HAP-1 (cell line): ENCODE data around the gene NOSIP.

Experiments used
- DNase-seq, 2 experiments: peaks; one replicate each; pipeline ENCODE4 v3.0.0-alpha.2; 2016 to 2020; ENCODE audit warnings: low spot score in 2 of 2
- H3K27me3 ChIP-seq: fragments of 250-450 bp; sonication (Bioruptor Pico); 2 replicates; pipeline ENCODE4 v1.5.1; 2020; ENCODE audit warnings: low read depth, mild to moderate bottlenecking, moderate library complexity
- H3K36me3 ChIP-seq: fragments of 250-450 bp; sonication (Bioruptor Pico); replicated peaks from 2 replicates; pipeline ENCODE4 v1.5.1; 2020; ENCODE audit warnings: mild to moderate bottlenecking
- H3K4me1 ChIP-seq: fragments of 250-450 bp; sonication (Bioruptor Pico); 2 replicates; pipeline ENCODE4 v1.5.1; 2020; ENCODE audit warnings: mild to moderate bottlenecking
- H3K4me3 ChIP-seq: fragments of 250-450 bp; sonication (Bioruptor Pico); 2 replicates; pipeline ENCODE4 v1.5.1; 2020; ENCODE audit warnings: mild to moderate bottlenecking, moderate library complexity
- H3K9me3 ChIP-seq: fragments of 250-450 bp; sonication (Bioruptor Pico); 2 replicates; pipeline ENCODE4 v1.5.1; 2020; ENCODE audit warnings: mild to moderate bottlenecking, moderate library complexity
- in situ Hi-C: fragments of 300-500 bp; cut with MboI; formaldehyde crosslinking; loops from 3 replicates; pipeline ENCODE4 v1.14.3; 2020; ENCODE audit warnings: low sequenced_read_pairs, inconsistent platforms, mixed read lengths

Gene NOSIP

DNA sequence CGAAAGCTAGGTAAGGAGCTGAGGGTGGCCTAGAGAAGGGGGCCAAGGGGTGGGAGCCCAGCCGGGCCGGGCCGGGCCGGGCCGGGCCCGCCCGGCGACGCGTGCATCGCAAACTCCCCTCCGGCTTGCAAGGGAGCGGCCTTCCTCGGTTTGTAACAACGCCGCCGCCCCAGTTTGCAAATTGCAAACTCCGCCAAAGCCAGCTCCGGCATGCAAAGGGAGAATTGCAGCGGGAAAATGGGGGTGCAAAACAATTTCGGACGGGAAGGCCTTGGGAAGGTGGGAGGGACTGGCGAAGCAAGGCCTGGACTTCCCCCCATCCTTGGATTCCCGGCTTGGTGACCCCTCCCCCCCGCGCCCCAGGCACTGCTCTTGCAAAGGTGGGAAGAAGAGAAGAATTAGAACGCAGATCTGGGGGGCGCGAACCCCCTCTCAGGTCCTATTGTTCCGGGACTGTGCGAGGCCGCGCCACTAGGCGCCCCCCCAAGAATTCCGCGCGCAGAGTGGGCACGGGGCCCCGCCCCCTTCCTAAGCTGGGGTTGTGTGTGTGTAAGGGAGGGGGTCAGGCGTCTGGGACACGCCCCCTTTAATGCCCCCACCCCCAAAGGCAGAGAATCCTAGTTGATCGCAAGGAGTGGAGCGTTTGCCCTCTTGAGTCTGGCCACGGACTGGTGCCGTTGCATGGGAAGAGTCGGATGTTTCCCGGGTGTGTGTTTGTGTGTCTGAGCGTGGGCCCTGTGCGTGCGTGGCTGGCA, 11.6 kb upstream of the NOSIP start:
- H3K9me3 ChIP-seq, result no peaks in the 10 kb centered on the region
- H3K4me1 ChIP-seq, result no peaks in the 10 kb centered on the region
- in situ Hi-C loops, result loop anchor here (10.0 kb wide), 1 partner anchor 83 kb away; the partner anchor contains the start of gene PRMT1
- no peaks in the 10 kb centered on the region for H3K27me3 ChIP-seq
- H3K36me3 ChIP-seq, result peaks cover 24% of the 10 kb centered on the region
- DNase-seq, result peak; percentile 41 to 78
- H3K4me3 ChIP-seq, result peak overlapping the region; percentile 74

DNA sequence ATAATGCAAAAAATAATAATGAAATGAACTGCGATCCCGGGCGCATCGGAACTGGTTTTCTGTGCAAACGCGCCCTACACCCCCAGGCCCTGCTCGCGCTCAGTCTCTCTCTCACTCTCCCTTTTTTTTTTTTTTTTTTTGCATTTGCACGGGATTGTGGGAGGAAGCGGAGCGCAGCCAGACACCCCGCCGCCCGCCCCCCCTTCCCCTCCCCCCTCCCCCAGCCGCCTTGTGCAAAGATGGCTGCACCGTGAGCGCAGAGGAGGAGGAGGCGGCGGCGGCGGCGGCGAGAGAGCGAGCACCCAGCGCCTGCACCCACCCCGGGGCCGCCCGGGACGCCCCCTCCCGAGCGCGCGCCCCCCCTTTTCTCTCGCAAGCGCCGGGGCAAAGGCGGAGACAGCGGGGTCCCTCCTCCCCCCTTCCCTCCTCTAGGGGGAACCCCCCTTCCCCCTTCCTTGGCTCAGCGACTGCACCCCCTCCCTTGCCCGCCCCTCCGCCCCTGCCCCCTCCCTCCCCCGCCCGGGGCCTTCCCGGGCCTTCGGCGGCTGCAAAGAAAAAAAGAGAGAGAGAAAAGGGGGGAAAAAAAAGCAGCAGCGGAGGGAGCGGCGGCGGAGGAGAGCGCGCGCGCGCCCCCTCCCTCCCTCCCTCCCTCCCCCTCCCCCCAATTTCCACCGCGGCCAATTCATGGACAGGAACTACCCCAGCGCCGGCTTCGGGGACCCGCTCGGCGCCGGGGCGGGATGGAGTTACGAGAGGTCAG, 10.8 kb upstream of the NOSIP start, which contains the start of gene PRR12:
Gene PRR12, plus strand, starts transcription at position 212 of the 760 bp plus-strand sequence. Its CDS starts 473 bp downstream, at position 685.
- no peaks in the 10 kb centered on the region for H3K9me3 ChIP-seq
- peak within 1 kb of the TSS; percentile 74 for H3K4me3 ChIP-seq
- H3K27me3 ChIP-seq, result no peaks in the 10 kb centered on the region
- DNase-seq, result peak; percentile 53 to 82
- in situ Hi-C loops, result loop anchor here (10.0 kb wide), 1 partner anchor 84 kb away; the partner anchor contains the start of gene PRMT1
- H3K36me3 ChIP-seq, result peaks cover 19% of the 10 kb centered on the region
- H3K4me1 ChIP-seq, result no peaks in the 10 kb centered on the region

DNA sequence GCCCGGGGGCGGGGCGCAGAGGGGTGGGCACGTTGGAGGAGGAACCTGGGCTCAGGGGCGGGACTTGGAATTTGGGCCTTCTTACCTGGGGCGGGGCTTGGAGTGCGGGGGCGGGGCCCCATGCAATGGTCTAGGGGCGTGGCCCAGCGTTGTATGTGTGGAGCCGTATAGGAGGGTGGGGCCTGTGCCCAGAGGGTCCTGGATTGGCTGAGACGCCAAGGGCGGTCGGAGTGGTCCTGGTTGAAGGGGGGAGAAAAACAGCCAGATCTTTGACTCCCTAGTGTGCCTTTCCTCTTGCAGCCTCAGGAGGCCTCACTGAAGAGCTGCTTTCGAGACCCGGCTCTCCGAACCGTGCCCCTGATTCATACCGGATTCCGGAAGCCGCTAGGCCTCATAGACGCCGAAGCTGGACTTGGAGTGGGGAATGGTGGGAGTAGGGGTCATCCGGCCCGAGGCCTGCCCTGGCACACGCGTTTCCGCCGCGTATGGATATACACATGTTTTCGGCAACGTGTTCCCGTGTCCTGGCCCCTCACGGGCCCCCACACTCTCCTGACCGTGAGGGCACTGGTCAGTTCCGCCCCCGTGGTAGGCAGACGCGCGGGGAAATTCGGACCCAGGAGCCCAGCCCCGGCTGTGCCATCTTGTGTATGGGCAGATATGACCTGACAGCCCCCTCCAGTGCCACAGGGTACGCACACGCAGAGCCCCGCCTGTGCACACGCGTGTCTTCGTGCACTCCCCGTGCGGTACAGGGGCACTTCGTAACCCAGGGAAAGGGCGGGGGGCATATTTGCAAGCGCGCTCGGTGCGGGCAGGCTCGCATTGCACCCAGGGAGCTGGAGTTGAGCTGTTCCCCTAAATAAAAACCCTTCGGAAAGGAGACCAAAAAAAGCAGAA, 10.0 kb upstream of the NOSIP start:
- peak overlapping the region; percentile 74 for H3K4me3 ChIP-seq
- no peaks in the 10 kb centered on the region for H3K27me3 ChIP-seq
- H3K4me1 ChIP-seq, result no peaks in the 10 kb centered on the region
- DNase-seq, result peak; percentile 97 to 99
- peaks cover 14% of the 10 kb centered on the region for H3K36me3 ChIP-seq
- H3K9me3 ChIP-seq, result no peaks in the 10 kb centered on the region
- in situ Hi-C loops, result loop anchor here (10.0 kb wide), 1 partner anchor 84 kb away; the partner anchor contains the start of gene PRMT1

DNA sequence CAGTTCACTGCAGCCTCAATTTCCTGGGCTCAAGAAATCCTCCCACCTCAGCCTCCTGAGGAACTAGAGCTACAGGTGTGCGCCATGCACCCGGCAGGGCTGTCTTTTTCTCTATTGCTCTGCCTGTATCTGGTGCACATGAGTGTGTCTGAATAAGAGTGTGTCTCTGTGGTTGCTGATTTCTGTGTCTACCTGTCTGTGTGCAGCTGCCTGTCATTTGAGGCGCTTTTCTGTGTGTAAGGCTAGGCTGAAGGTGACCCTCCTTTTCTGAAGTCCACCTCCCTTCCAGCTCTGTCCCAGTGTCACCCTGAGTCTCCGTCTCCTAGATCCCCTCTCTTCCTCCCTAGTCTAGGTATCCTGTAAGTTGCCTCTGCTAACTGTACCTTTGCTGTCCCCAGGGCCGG, 9.1 kb upstream of the NOSIP start:
- no peak overlapping the region for H3K4me3 ChIP-seq
- DNase-seq, result no peak
- peaks cover 10% of the 10 kb centered on the region for H3K36me3 ChIP-seq
- H3K27me3 ChIP-seq, result no peaks in the 10 kb centered on the region
- H3K9me3 ChIP-seq, result no peaks in the 10 kb centered on the region
- in situ Hi-C loops, result no loop called here
- H3K4me1 ChIP-seq, result no peaks in the 10 kb centered on the region

DNA sequence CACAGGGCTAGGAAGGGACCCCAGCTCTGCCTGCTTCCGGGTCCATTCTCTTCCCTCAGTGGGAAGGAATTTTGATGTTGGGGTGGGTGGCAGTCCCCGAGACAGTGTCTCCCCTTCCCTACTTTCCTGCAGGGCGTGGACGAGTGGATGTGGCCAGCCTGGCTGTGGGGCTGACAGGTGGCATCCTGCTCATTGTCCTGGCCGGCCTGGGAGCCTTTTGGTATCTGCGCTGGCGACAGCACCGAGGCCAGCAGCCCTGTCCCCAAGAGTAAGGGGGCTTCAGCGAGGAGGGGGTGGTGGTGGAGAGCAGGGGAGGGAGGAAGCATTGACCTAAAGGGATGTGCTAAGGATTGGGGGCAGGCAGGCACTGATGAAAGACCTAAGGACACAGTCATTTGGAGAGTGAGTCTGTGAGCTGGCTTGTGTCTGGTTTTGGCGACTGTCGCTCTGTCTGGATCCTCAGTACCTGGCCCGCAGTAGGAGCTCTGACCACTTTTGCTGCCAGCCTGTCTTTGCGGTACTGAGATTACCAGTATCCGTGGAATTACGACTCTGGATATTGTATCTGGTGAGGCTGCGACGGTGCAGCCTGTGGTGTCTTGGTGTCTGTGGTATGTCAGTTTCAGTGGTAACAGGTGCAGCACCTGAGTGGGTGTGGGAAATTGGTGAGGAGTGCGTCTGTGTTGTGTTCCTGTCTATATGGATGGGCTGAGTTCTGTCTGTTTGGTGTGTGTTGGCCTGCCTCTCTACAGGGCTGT, 8.2 kb upstream of the NOSIP start:
- in situ Hi-C loops, result no loop called here
- H3K36me3 ChIP-seq, result peaks cover under 1% of the 10 kb centered on the region
- DNase-seq, result no peak
- H3K4me1 ChIP-seq, result no peaks in the 10 kb centered on the region
- H3K9me3 ChIP-seq, result no peaks in the 10 kb centered on the region
- H3K27me3 ChIP-seq, result no peaks in the 10 kb centered on the region
- H3K4me3 ChIP-seq, result no peak overlapping the region

DNA sequence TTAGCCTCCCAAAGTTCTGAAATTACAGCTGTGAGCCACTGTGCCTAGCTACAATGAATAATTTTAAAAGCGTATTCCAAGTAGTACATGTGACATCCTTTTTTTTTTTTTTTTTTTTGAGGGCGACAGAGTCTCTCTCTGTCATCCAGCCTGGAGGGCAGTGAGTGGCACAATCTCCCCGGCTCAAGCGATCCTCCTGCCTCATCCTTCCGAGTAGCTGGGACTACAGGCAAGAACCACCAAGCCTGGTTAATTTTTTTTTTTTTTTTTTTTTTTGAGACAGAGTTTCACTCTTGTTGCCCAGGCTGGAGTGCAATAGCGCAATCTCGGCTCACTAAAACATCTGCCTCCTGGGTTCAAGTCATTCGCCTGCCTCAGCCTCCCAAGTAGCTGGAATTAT, 6.9 kb upstream of the NOSIP start:
- Histone ChIP-seq H3K4me3 (no peak overlapping the region), H3K27me3 (no peaks in the 10 kb centered on the region), H3K4me1 (no peaks in the 10 kb centered on the region), H3K9me3 (no peaks in the 10 kb centered on the region), H3K36me3 (no peaks in the 10 kb centered on the region; the same call in 1 of the 2 replicates)
- DNase-seq, result no peak
- in situ Hi-C loops, result no loop called here

DNA sequence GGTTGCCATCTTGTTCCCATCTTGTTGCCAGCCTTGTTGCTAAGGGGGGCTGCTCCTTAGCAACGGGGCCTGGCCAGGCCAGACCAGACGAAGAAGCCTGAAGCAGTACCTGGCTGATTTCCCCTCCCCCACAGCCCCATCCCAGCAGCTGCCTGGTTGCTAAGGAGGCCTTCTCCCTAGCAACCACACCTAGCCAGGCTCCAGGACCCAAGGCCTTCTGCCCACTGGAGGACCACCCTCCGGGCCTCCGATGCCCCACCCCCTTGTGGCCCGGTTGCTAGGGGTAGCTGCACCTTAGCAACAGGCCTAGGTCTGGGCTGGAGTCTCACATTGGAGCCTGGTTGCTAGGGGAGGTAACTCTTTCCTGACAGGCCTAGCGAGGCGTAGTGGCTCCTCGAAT, 4.7 kb upstream of the NOSIP start:
- in situ Hi-C loops, result no loop called here
- H3K9me3 ChIP-seq, result no peaks in the 10 kb centered on the region

DNA sequence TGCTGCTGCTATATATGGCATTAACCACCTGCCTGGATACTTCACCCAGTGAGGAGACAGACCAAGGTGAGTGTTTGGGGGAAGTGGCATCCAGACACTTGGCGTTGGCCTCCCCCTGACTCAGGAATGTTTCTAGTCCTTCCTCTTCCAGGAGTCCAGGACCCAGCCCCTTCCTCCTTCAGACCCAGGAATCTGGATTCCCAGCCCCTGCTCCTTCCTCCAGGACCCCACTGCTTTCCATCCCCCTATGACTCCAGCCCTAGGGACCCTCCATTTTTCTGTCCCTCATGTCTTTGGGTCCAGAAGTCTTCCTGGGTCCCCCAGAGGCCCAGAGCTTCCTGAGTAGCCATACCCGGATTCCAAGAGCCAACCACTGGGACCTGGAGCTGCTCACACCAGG, 2.9 kb upstream of the NOSIP start:
- no peak for DNase-seq

More for the DNA sequence above, 4.7 kb upstream of the NOSIP start:
- Histone ChIP-seq H3K36me3 (no peaks in the 10 kb centered on the region), H3K27me3 (no peaks in the 10 kb centered on the region), H3K4me1 (no peaks in the 10 kb centered on the region), H3K4me3 (no peak overlapping the region)
- peak in 1 of 2 experiments; percentile 26 for DNase-seq

DNA sequence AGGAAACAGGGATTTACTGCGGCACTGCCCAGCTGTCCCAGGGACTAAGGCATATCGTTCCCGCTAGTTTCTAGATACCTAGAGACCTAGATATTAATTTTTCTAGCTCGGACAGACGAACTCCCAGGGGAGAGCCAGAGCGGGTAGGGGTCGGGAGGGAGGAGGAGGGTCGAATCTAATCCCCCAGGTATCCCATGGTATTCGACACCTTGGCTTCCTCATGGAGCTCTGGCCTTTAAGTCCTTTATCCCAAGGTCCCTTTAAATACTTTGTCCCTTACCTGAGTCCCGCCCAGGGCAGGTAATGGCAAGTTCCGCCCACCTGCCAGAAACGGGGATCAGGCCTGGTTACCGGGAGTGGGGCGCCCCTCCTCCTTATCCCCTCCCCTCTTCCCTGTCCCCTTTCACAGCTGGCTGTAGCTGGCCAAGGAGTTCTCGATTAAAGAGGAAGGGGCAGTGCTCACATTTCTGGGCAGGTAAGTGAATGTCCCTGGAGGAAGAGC, 702 bp upstream of the NOSIP start, which contains the start of gene PRRG2:
Gene PRRG2, plus strand, starts transcription at position 310 of the 502 bp plus-strand sequence. CDS start 1,904 bp downstream, outside the sequence.
- Histone ChIP-seq H3K27me3 (no peaks in the 10 kb centered on the region), H3K36me3 (peaks cover 6% of the 10 kb centered on the region; the same call in 1 of the 2 replicates), H3K4me3 (peak within 1 kb of the TSS; percentile 59), H3K4me1 (peaks cover 5% of the 10 kb centered on the region; the same call in 1 of the 2 replicates), H3K9me3 (no peaks in the 10 kb centered on the region)
- no peak for DNase-seq
- in situ Hi-C loops, result no loop called here

More for the DNA sequence above, 2.9 kb upstream of the NOSIP start:
- Histone ChIP-seq H3K9me3 (no peaks in the 10 kb centered on the region), H3K36me3 (0 out of 2 replicates have a peak, but pooled peaks cover under 1% of the 10 kb centered on the region), H3K27me3 (no peaks in the 10 kb centered on the region), H3K4me3 (no peak overlapping the region), H3K4me1 (peaks cover 5% of the 10 kb centered on the region; the same call in 1 of the 2 replicates)
- in situ Hi-C loops, result no loop called here

DNA sequence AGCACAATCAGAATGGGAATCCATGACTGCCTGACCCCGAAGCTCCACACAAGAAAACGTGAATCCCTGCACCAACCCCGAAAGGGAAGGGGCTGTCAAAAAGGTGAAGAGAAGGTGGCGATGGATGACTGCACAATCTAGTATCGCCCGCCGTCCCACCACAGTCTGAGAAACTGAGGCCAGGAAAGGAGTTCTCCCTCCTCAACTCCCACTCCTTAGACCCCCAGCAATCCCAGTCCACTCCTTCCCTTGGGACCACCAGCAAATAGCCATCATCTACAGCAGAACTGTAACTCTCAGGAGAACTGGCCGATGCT, 451 bp downstream of the NOSIP start:
- Histone ChIP-seq H3K4me1 (peaks cover 5% of the 10 kb centered on the region; the same call in 1 of the 2 replicates), H3K4me3 (peak overlapping the region; percentile 59), H3K9me3 (no peaks in the 10 kb centered on the region), H3K27me3 (no peaks in the 10 kb centered on the region), H3K36me3 (peaks cover 6% of the 10 kb centered on the region; the same call in 1 of the 2 replicates)
- no peak for DNase-seq
- in situ Hi-C loops, result no loop called here

DNA sequence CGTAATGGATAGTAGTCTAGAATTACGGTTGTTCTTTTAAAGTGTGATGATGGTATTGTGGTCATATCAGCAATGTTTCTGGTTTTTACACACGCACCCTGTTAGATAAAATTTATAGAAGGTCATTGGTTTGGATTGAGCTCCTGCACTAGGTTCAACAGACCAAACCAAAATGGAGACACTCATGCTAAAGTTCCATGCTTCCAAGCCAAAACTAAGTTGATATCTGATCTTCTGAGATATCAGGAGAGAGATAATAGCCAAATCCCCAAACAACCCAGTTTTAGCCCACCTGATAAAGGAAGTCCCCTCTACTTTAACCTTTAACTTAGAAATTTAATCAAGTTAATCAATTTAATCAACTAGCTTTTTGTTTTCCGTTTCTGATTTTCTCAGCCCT, 1.2 kb downstream of the NOSIP start:
- no peak for DNase-seq
- peaks cover 5% of the 10 kb centered on the region; the same call in 1 of the 2 replicates for H3K4me1 ChIP-seq
- peak overlapping the region; percentile 59 for H3K4me3 ChIP-seq
- H3K27me3 ChIP-seq, result no peaks in the 10 kb centered on the region
- in situ Hi-C loops, result no loop called here
- H3K36me3 ChIP-seq, result peaks cover 10% of the 10 kb centered on the region
- H3K9me3 ChIP-seq, result no peaks in the 10 kb centered on the region

DNA sequence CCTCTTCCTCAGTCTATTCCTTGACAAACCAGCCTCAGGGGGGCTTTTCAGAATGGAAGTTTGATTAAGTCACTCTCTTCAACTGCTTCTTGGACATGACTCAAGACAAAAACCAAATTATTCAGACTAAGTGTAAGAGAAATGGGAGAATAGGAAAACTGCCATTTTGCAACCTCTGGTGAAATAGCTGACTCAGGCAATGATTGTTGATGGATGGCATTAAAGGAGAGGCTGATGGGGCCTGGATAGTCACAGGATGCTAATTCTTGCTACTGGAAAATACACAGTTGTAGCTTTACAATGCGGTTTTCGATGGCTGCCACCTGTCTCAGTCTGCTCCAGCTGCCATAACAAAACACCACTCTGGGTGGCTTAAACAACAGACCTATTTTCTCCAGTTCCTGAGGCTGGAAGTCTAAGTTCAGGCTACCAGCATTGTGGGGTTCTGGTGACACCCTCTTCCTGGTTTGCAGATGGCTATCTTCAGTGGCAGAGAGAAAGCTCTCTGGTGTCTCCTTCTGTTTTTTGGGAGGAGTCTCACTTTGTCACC, 6.1 kb downstream of the NOSIP start:
- Histone ChIP-seq H3K4me3 (no peak overlapping the region), H3K27me3 (no peaks in the 10 kb centered on the region), H3K4me1 (peaks cover 16% of the 10 kb centered on the region), H3K9me3 (no peaks in the 10 kb centered on the region), H3K36me3 (peaks cover 12% of the 10 kb centered on the region)
- in situ Hi-C loops, result no loop called here
- DNase-seq, result no peak
